OCI-LY7 (cell line): Measurements from ENCODE around the gene POTEI.
"Not testable (repeated sequence)": the region's sequence is repeated elsewhere in the genome, so short reads cannot be mapped to it uniquely, and the experiment has no call there.

Experiments used
- CTCF ChIP-seq: fragments of 200-600 bp; sonication (generic); conservative IDR thresholded peaks from 2 replicates; pipeline ENCODE4 v1.5.1; 2014; ENCODE audit warnings: mild to moderate bottlenecking, antibody characterized with exemption, low read length, moderate library complexity, mixed read lengths
- EZH2phosphoT487 ChIP-seq: fragments of 200-600 bp; sonication (generic); IDR thresholded peaks from 2 replicates; pipeline ENCODE4 v1.6.1; 2018; ENCODE audit warnings: low read depth, borderline replicate concordance, mild to moderate bottlenecking, mixed run types, antibody characterized with exemption, low read length, moderate library complexity, mixed read lengths

GRCh38 chr2:130520992-130521391 lies 11.9 kb upstream of the POTEI start, which contains the start of gene CFC1B:
- not testable (repeated sequence) for TF ChIP-seq CTCF, EZH2phosphoT487
